ENCODE data around the gene FAM83C.
"Not testable (repeated sequence)": the region's sequence is repeated elsewhere in the genome, so short reads cannot be mapped to it uniquely, and the experiment has no call there.

FAM83C gene

GRCh38 chr20:35260426-35260825 lies 31.8 kb downstream of the FAM83C start:
- no peak for DNase-seq (ENCODE audit: low read depth)
- TF ChIP-seq, protein P1, sequence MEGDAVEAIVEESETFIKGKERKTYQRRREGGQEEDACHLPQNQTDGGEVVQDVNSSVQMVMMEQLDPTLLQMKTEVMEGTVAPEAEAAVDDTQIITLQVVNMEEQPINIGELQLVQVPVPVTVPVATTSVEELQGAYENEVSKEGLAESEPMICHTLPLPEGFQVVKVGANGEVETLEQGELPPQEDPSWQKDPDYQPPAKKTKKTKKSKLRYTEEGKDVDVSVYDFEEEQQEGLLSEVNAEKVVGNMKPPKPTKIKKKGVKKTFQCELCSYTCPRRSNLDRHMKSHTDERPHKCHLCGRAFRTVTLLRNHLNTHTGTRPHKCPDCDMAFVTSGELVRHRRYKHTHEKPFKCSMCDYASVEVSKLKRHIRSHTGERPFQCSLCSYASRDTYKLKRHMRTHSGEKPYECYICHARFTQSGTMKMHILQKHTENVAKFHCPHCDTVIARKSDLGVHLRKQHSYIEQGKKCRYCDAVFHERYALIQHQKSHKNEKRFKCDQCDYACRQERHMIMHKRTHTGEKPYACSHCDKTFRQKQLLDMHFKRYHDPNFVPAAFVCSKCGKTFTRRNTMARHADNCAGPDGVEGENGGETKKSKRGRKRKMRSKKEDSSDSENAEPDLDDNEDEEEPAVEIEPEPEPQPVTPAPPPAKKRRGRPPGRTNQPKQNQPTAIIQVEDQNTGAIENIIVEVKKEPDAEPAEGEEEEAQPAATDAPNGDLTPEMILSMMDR (IDR thresholded peaks at IDR 0.05; ENCODE audit: control insufficient read depth, extremely low read depth, insufficient read depth), result no peak

GRCh38 chr20:35257175-35257909 lies 34.9 kb downstream of the FAM83C start:
- H3K4me3 ChIP-seq (ENCODE audit: low read depth, low read length), result no peak overlapping the region
- TF ChIP-seq, protein P1 (IDR thresholded peaks at IDR 0.05; ENCODE audit: control insufficient read depth, extremely low read depth, insufficient read depth), result no peak
- DNase-seq (ENCODE audit: low read depth), result peak; percentile 53

More at GRCh38 chr20:35260426-35260825, 31.8 kb downstream of the FAM83C start:
- no peak overlapping the region for H3K4me3 ChIP-seq (ENCODE audit: low read depth, low read length)

- no peak for DNase-seq (ENCODE audit: low read depth)
- no peak overlapping the region for H3K4me3 ChIP-seq (ENCODE audit: low read depth, low read length)
- TF ChIP-seq, protein P1 (IDR thresholded peaks at IDR 0.05; ENCODE audit: control insufficient read depth, extremely low read depth, insufficient read depth), result no peak
These were observed 37.7 kb downstream of the FAM83C start for GRCh38 chr20:35254448-35254999.

DNA sequence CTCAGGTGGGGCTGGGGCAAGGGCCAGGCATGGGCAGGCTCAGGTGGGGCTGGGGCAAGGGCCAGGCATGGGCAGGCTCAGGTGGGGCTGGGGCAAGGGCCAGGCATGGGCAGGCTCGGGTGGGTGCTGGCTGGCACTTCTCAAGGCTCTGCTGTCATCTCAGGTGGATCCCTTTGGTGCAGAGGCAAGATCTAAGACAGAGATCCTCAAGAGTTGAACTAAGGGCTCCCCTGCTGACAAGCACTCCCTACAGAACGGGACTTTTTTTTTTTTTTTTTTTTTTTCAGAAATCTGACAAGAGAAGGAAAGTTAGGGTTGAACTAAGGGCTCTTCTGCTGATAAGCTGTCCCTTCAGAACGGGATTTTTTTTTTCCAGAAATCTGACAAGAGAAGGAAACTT lies 39.2 kb downstream of the FAM83C start:
- TF ChIP-seq, protein P1 (IDR thresholded peaks at IDR 0.05; ENCODE audit: control insufficient read depth, extremely low read depth, insufficient read depth), result no peak
- H3K4me3 ChIP-seq (ENCODE audit: low read depth, low read length), result no peak overlapping the region
- DNase-seq (ENCODE audit: low read depth), result no peak

DNA sequence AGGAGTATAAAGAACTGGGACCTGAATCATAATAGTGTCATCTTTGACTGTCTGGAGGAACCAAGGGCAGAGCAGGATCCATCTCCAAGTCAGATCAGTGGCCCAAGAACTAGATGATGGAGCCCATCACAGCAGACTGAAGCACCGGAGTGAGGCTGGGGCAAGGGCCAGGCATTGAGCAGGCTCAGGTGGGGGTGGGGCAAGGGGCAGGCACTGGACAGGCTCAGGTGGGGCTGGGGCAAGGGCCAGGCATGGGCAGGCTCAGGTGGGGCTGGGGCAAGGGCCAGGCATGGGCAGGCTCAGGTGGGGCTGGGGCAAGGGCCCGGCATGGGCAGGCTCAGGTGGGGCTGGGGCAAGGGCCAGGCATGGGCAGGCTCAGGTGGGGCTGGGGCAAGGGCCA lies 39.6 kb downstream of the FAM83C start:
- DNase-seq (ENCODE audit: low read depth); H3K4me3 ChIP-seq (ENCODE audit: low read depth, low read length): not testable (repeated sequence)

DNA sequence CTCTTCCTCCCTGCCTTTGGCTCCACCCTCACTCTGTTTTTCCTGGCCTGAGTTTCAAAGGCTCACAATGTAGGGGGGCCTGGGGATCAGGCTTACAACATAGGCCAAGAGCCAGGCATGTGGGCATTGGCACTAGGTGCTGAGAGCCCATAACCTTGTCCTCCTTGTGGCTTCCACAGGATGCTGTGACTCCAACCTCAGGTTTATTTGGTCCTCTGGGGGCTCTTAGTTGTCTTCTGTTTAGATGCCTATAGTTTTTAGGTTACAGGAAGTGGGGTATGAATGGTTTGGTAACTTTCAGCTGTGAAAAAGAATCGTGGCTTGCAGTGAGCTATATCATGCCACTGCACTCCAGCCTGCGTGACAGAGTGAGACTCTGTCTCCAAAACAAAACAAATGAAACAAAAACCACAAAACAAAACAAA lies 40.2 kb downstream of the FAM83C start:
- no peak for DNase-seq (ENCODE audit: low read depth)
- TF ChIP-seq, protein P1 (IDR thresholded peaks at IDR 0.05; ENCODE audit: control insufficient read depth, extremely low read depth, insufficient read depth), result no peak
- no peak overlapping the region for H3K4me3 ChIP-seq (ENCODE audit: low read depth, low read length)

- H3K4me3 ChIP-seq (ENCODE audit: low read depth, low read length), result no peak overlapping the region
- TF ChIP-seq, protein P1 (IDR thresholded peaks at IDR 0.05; ENCODE audit: control insufficient read depth, extremely low read depth, insufficient read depth), result no peak
- DNase-seq (ENCODE audit: low read depth), result no peak
These were observed 40.6 kb downstream of the FAM83C start for GRCh38 chr20:35251613-35251940.

Measured in LNCaP clone FGC (cell line).